A673 (cell line): ENCODE results near the gene EID3. TPM values are rescaled to one million over a fixed set of nuclear protein-coding genes. Genes with fewer than 3 reads are reported as not detected.

ENCODE experiments used
- BruUV-seq: library from RNA; stranded (reverse); fragments of 400-500 nt; replicated peaks from 2 replicates; lab custom pipeline; 2021; lab: Mats Ljungman, UMichigan
- CTCF ChIA-PET: fragments of 300-600 bp; sonication (Branson Sonifier 250); formaldehyde crosslinking; loops from one replicate; lab custom pipeline; 2022; ENCODE audit warnings: antibody characterized with exemption; lab: Charles Lee
- POLR2A ChIA-PET: fragments of 300-600 bp; sonication (Branson Sonifier 250); formaldehyde crosslinking; loops from one replicate; lab custom pipeline; 2022; ENCODE audit warnings: antibody characterized with exemption; ENCODE audit not compliant: low non-redundant PET; lab: Charles Lee
- DNase-seq: peaks from one replicate; pipeline ENCODE4 v3.0.0-alpha.2; 2015; ENCODE audit warnings: low spot score
- H3K27ac ChIP-seq: fragments of 200-600 bp; sonication (generic); 2 replicates; pipeline ENCODE4 v1.5.1; 2016; ENCODE audit warnings: mixed run types, low read depth, mild to moderate bottlenecking, mixed read lengths, antibody characterized with exemption, low read length; ENCODE audit not compliant: poor library complexity, severe bottlenecking
- H3K27me3 ChIP-seq: fragments of 200-600 bp; sonication (generic); replicated peaks from 2 replicates; pipeline ENCODE4 v1.6.1; 2017; ENCODE audit warnings: mixed run types, low read depth, mild to moderate bottlenecking, mixed read lengths, antibody characterized with exemption, low read length; ENCODE audit not compliant: insufficient read depth, poor library complexity
- H3K36me3 ChIP-seq: fragments of 200-600 bp; sonication (generic); 2 replicates; pipeline ENCODE4 v1.6.1; 2016; ENCODE audit warnings: mixed run types, mild to moderate bottlenecking, mixed read lengths, antibody characterized with exemption, low read length; ENCODE audit not compliant: insufficient read depth, poor library complexity, severe bottlenecking
- H3K4me1 ChIP-seq: fragments of 200-600 bp; sonication (generic); 2 replicates; pipeline ENCODE4 v1.6.1; 2017; ENCODE audit warnings: mixed run types, mild to moderate bottlenecking, mixed read lengths, antibody characterized with exemption, low read length; ENCODE audit not compliant: insufficient read depth, poor library complexity, severe bottlenecking
- H3K4me3 ChIP-seq: fragments of 200-600 bp; sonication (generic); 2 replicates; pipeline ENCODE4 v1.5.1; 2016; ENCODE audit warnings: low read depth, mixed run types, mild to moderate bottlenecking, mixed read lengths, low read length; ENCODE audit not compliant: poor library complexity, severe bottlenecking
- H3K9me3 ChIP-seq: fragments of 200-600 bp; sonication (generic); 2 replicates; pipeline ENCODE4 v1.6.1; 2016; ENCODE audit warnings: mixed run types, low read depth, mild to moderate bottlenecking, mixed read lengths, antibody characterized with exemption, low read length; ENCODE audit not compliant: poor library complexity, severe bottlenecking
- EZH2 ChIP-seq: fragments of 200-600 bp; sonication (generic); IDR thresholded peaks from 2 replicates; pipeline ENCODE4 v1.6.1; 2017; ENCODE audit warnings: borderline replicate concordance, low read depth, mild to moderate bottlenecking, mixed read lengths, antibody characterized with exemption, low read length; ENCODE audit not compliant: poor library complexity, severe bottlenecking
- intact Hi-C: fragments of 100-400 bp; cut with micrococcal nuclease; formaldehyde crosslinking; loops from one replicate; pipeline ENCODE4 v1.10.0; 2022; ENCODE audit not compliant: unreplicated experiment
- total RNA-seq: library from RNA; stranded (reverse); gene quantifications from 2 replicates; pipeline ENCODE4 v1.2.3, GENCODE V29; 2021
- TF ChIP-seq, protein P1 (sequence below): fragments of 300-800, 200-600 bp; sonication (generic); conservative IDR thresholded peaks from 2 replicates; pipeline ENCODE4 v1.5.1; 2017; ENCODE audit warnings: low read depth, mild to moderate bottlenecking, antibody characterized with exemption, low read length, moderate library complexity, mixed read lengths

Gene EID3
- total RNA-seq, 1 experiment from 2014 or later = 5.4 TPM

DNA sequence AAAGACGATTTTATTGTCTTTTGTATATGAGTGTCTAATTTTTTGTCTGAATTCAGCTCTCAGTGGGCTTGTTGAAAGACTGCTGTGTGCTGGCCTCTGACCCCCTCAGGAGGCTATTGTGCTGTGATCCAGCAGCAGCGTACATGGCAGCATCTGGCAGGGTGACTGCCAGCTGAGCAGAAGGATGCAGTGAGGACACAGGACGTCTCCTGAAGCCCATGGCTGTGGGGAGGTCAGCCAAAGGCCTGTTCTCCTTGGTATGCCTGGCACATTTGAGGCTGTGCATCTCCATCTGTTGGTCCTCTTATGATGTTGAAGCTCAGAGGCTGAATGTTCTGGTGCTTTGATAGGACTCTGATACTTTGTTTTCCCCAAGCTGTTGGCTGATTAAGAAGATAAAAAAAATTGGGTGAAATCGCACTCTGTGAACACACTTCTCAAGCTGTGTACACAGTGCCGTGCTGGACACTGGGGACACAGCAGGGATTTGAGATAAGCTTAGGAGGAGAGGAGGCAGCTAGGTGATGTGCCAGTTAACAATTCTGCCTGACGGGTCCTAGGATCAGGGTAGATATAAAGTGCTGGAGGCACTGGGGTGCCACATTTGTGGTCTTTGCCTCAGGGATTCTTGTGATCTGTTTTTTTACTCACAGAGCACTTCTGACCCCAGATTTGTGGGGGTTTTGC is 37.5 kb downstream of the EID3 start:
- intact Hi-C loops = no loop called here
- ChIA-PET POLR2A (no interaction called here), CTCF (no interaction called here)
- Histone ChIP-seq H3K4me1 (no peaks in the 10 kb centered on the region), H3K36me3 (peaks cover 78% of the 10 kb centered on the region), H3K27me3 (no peaks in the 10 kb centered on the region), H3K9me3 (no peaks in the 10 kb centered on the region), H3K4me3 (no peak overlapping the region), H3K27ac (no peak overlapping the region)
- no peak for DNase-seq
- BruUV-seq = no TSS peak
- TF ChIP-seq, protein P1, sequence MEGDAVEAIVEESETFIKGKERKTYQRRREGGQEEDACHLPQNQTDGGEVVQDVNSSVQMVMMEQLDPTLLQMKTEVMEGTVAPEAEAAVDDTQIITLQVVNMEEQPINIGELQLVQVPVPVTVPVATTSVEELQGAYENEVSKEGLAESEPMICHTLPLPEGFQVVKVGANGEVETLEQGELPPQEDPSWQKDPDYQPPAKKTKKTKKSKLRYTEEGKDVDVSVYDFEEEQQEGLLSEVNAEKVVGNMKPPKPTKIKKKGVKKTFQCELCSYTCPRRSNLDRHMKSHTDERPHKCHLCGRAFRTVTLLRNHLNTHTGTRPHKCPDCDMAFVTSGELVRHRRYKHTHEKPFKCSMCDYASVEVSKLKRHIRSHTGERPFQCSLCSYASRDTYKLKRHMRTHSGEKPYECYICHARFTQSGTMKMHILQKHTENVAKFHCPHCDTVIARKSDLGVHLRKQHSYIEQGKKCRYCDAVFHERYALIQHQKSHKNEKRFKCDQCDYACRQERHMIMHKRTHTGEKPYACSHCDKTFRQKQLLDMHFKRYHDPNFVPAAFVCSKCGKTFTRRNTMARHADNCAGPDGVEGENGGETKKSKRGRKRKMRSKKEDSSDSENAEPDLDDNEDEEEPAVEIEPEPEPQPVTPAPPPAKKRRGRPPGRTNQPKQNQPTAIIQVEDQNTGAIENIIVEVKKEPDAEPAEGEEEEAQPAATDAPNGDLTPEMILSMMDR = no peak
- no peak for TF ChIP-seq EZH2

DNA sequence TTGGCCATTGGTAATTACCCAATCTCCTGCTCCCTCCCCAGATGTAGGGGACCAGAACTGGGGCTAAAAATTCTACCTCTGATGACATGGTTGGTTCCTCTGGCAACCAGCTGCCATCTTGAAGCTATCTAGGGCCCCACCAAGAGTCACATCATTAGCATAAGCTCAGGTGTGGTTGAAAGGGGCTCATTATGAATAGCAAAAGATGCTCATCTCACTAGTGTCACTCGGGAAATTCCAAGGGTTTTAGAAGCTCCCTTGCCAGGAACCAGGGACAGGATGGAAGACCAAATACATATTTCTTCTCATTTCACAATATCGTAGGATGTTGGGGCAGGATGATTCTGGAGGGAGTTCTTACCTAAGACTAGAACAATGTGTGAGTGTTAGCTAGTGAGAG is 38.6 kb downstream of the EID3 start:
- H3K9me3 ChIP-seq = no peaks in the 10 kb centered on the region
- TF ChIP-seq, protein P1 = no peak
- TF ChIP-seq EZH2 = no peak
- POLR2A ChIA-PET = no interaction called here
- H3K36me3 ChIP-seq = peaks cover 74% of the 10 kb centered on the region
- CTCF ChIA-PET = no interaction called here
- no peaks in the 10 kb centered on the region for H3K27me3 ChIP-seq
- no peak overlapping the region for H3K4me3 ChIP-seq
- no peak overlapping the region for H3K27ac ChIP-seq
- H3K4me1 ChIP-seq = no peaks in the 10 kb centered on the region
- BruUV-seq = no TSS peak
- intact Hi-C loops = no loop called here
- no peak for DNase-seq

DNA sequence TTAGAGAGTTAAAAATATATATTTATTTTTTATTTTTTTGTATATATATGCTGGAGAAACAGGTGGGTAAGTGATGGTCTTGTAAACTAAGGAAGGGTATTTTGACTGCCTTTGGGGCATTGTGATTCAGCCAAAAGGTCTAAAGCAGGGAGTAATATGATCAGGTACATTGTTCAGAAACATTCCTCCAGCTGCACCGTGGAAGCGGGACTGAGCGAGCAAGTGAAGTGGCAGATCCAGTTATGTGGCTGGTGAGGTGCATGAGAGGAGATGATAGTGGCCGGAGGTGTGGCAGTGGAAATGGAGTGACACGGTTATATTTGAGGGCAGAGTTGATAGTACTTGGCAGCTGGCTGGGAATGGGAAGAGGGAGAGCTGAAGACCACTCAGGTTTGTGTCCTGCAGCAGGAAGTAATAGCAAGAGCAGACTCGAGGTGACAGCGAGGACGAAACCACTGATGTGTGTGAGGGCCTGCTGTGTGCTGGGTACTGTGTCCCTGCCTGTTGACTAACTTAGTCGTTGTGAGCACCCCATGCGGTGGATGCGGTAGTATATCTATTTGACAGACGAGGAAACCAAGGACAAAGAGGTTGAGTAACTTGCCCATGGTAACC is 39.2 kb downstream of the EID3 start:
- no peak overlapping the region for H3K4me3 ChIP-seq
- BruUV-seq = no TSS peak
- POLR2A ChIA-PET = no interaction called here
- peaks cover 76% of the 10 kb centered on the region for H3K36me3 ChIP-seq
- H3K27me3 ChIP-seq = no peaks in the 10 kb centered on the region
- no peak for DNase-seq
- no peaks in the 10 kb centered on the region for H3K4me1 ChIP-seq
- intact Hi-C loops = no loop called here
- H3K27ac ChIP-seq = no peak overlapping the region
- no peaks in the 10 kb centered on the region for H3K9me3 ChIP-seq
- CTCF ChIA-PET = no interaction called here
- no peak for TF ChIP-seq EZH2
- TF ChIP-seq, protein P1 = no peak
